ENCODE data around the gene PCSK6.
"Not testable (repeated sequence)": the region's sequence is repeated elsewhere in the genome, so short reads cannot be mapped to it uniquely, and the experiment has no call there.

The PCSK6 gene

DNA sequence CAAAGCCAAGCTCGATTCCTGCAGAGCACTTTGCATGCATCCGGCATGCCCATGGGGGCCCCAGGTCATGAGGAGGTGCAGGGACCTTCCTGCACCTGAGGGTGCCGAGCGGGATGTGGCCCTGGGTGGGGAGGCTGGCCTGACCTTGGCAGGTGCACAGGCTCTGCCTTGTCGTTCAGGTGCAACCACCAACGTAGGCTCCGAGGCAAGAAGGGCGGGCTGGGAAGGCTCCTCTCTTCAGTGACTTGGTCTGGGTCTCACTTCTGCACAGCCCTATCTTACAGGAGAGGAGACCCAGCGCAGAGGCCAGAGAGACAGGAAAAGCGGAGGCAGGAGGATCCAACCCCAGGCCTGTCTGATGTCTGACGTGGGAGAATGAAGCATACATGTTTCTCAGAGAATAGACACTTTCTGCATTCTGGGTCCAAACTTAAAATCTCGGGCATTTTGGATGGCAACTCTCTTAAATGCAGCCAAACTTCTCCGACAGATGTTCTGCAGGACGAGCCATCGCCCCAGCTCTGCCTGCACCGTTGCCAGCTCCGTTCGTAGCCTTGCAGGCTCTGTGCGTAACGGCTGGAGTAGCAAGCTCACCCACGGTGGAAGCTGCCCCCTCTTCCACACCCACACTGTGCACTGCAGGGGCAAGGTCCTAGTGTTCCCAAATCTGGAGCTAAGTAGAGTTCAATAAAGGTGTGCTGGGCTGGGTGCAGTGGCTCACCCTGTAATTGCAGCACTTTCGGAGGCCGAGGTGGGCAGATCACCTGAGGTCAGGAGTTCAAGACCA, 133.6 kb downstream of the PCSK6 start:
- DNase-seq (ENCODE audit: low read depth), result no peak

DNA sequence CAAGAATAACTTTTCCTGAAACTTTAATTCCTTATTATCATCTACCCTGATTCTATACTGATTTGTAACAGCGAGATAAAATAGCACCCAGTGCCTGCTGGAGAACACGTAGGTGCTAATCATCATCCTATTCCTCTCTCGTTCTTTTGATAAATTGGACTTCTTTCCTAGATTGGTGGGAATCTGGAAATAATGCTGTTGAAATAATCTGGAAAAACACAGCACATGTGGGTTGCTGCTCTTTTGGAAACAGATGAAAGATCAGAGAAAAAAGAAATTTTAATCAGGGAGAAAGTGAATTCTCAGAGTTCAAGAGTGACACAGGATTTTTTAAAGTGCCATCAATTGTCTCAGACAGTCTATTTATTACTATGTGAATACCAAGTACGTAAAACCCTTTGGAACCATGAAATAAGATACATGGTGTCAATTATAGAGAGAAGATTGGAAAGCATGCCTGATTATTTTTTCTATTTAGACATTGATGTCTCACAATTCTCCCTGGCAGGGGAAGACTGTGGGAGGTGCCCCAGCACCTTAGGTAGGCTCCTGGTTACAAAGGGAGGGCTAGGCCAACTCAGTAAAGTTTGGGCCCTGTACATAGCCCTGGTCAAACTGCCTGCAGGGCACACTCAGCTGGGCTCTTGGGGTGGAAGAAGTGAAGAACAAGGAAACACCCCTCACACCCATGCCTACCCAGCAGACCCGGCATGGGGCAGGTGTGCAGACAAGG, 134.4 kb downstream of the PCSK6 start:
- DNase-seq (ENCODE audit: low read depth), result no peak

DNA sequence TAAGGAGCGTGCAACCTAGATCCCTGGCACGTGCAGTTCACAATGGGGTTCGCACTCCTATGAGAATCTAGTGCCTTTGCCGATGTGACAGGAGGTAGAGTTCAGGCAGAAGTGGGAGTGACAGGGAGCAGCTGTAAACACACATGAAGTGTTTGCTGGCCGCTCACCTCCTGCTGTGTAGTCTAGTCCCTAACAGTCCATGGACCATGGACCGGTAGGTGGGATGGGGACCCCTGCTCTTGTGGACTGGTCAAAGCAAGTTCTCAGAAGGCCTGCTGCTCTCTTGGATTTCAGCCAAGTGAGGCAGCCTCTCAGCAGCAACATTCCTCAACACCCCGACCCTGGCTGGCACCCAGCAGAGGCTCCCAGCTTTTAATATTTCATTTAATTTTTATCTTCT, 136.3 kb downstream of the PCSK6 start:
- no peak for DNase-seq (ENCODE audit: low read depth)

DNA sequence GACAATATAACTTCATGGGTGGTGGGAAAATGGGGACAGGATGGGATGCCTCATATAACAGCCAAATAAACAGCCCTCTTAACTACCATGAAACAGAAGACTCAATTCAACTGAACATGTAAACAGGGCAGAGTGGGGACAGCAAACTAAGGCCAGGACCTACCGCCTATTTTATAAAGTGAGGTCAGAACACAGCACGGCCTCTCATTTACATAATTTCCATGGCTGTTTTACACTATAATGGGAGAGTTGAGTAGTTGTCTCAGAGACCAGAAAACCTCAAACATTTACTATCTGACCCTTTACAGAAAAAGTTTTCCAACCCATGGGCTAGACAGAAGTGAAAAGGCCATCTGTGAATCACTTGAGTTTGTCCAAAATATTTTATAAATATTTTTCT, 137.8 kb downstream of the PCSK6 start:
- no peak for DNase-seq (ENCODE audit: low read depth)

DNA sequence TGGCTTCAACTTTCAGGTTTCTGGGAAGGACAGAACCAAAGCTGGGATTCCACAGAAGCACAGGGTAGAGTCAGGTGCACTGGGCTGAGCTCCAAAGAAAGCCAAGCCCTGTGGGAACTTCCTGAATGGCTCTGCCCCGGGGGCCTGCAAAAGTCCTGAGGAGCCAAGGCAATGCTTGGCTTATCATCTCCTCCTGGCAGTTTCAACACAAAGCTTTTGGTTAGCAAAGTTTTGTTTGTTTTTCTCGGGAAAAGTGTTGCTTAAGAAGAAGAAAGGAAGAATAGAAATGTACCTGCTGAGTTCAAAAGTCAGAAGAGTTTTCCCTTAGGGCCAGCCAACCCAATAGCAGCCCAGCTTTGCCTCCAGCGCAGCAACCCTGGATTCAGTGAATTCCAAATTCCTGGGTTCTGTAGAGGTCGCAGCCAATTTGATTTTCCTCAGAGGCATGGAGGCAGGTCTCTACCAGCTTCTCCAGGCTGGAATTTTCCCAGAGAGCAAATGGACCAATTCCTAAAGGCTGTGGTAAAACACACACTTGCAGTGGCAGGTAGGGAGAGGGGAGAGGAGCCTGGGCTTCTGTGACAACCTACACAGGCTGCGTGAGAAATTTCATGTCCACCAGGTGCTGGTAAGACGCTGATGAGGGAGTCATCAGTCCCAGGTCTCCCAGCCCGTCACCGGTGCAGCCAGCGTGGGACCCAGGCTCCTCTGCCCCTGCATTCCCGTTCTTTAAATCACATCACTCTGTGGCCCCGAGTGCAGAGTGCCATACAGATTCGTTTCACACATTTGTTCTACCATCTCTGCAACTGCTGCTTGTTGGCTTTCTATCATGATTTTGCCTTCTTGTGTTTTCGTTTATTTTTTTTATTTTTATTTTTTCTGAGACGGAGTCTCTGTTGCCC, 140.2 kb downstream of the PCSK6 start:
- DNase-seq (ENCODE audit: low read depth), result no peak

DNA sequence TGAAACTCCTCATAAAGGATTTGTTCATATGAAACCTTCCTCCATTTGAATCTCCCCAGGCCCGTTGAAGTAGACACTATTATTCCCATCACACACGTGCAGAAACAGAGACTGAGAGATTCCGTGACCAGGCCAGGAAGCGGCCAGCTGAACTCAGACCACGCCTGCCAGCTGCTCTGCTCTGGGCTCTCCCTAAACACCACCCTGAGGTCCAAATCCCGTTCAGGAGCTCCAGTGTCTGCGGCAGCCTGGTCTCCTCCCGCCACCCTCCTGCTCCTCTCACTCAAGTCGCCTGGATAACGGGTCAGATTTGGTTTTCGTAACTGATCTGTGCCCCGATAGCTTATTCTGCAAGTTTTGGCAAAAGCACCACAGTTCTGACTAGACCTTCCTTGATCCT, 140.9 kb downstream of the PCSK6 start:
- no peak for DNase-seq (ENCODE audit: low read depth)

DNA sequence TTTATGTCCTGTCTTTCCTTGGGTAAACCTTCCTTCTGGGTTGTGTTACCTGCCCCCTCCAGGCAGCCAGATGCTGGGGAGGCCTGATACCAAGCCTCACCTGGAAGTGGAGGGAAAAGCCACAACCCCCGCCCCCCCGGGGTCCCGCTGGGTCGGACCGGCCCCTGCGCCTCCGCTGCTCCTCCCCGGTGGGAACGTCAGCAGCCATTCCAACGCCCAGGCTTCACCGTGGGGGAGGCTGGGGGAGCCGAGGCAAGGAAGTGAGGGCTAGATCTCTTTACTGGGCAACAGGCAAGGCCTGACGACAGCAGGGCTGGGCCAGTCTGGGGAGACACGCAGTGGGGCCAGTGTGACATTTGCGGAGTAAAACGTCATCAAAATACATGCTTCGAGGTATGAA, 141.5 kb downstream of the PCSK6 start:
- no peak for DNase-seq (ENCODE audit: low read depth)

DNA sequence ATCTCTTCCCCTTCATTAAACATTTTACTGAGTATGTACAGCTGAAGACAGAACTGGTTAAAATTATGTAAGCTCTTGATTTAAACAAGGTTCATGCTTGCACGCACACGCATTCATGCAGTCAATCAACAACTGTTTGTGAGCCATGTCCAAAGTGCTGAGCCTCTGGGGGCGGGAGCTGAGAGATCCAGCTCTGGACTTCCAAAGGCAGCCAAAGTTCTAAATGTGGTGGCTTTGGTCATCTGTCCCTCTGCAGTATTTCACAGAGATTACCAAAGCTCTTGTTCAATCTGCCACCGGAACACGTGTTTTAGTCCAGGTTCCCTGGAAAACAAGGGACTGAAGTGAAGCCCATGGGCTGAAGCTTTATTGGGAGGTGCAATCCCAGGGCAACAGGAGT, 142.1 kb downstream of the PCSK6 start:
- DNase-seq (ENCODE audit: low read depth), result no peak

DNA sequence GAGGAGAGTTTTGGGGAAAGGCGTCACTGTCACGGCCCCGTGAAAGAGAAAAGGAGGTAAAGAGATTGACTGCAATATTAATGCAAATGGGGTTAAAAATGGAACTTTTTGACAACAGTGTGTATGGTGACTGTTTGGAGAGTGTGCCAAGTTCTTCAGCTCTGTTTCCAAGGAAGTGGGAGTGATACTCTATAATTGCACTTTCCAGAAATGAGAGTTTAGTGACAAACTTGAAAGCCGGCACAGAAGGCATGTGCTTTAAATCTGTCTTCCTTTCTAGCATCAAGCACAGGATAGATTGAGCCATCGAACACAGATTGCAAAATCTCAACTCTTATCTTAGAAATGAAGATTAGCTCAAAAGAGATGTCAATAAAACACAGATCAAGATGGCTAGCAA, 142.6 kb downstream of the PCSK6 start:
- no peak for DNase-seq (ENCODE audit: low read depth)

DNA sequence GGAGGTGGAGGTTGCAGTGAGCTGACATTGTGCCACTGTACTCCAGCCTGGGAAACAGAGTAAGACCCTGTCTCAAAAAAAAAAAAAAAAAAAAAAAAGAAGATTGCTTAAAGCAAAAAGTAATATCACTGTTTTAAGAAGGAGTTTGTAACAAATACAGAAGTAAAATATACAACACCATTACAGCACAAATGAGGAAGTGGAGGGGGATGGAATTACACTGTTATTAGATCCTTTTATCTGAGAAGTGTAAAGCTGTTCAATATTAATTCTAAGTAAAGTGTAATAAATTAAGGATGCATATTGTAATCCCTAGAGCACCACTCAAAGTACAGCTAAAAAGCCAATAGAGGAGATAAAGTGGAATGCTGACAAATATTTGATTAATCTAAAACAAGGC, 147.5 kb downstream of the PCSK6 start:
- no peak for DNase-seq (ENCODE audit: low read depth)

DNA sequence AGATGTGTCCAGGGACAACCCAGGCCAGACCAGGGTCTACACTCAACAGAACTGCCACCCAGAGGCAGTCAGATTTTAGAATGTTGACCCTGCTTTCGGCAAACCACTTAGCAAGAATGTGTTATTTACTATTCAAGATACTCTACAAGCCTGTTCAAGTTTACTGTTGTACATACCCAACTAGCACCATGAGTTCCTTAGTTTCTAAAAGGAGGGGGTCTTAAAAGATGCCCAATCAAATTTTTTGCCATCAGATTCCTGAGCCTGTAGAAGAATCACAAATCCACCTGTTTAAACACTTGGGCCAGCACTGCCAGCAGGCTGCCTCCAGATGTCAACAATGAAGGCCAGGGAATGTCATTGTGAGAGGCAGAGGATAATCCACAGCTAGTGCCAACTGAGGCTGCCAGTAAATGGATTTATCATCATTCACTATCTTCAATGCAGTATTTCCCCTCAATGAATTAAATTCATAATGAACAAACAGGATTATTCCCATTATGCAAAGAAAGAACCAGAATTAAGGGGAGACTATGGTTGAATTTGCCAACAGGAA, 150.9 kb downstream of the PCSK6 start:
- no peak for DNase-seq (ENCODE audit: low read depth)

DNA sequence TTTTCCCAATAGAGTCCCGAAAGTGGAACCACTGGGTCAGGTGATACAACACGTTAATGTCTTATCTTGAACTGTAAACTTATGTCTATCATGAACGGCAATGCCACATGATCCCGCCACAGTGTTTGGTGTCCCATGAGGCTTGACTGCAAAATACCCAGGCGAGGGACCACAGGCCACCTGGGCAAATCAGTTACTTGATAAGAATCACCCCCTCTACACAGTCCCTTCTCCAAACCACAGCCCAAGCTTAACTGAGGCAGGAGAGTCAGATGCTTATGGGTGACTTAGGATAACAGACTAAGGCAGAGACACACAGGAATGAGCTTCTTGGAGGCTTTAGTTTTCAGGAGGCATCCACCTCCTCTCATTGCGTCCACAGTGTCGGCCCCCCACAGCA, 151.5 kb downstream of the PCSK6 start:
- DNase-seq (ENCODE audit: low read depth), result no peak

DNA sequence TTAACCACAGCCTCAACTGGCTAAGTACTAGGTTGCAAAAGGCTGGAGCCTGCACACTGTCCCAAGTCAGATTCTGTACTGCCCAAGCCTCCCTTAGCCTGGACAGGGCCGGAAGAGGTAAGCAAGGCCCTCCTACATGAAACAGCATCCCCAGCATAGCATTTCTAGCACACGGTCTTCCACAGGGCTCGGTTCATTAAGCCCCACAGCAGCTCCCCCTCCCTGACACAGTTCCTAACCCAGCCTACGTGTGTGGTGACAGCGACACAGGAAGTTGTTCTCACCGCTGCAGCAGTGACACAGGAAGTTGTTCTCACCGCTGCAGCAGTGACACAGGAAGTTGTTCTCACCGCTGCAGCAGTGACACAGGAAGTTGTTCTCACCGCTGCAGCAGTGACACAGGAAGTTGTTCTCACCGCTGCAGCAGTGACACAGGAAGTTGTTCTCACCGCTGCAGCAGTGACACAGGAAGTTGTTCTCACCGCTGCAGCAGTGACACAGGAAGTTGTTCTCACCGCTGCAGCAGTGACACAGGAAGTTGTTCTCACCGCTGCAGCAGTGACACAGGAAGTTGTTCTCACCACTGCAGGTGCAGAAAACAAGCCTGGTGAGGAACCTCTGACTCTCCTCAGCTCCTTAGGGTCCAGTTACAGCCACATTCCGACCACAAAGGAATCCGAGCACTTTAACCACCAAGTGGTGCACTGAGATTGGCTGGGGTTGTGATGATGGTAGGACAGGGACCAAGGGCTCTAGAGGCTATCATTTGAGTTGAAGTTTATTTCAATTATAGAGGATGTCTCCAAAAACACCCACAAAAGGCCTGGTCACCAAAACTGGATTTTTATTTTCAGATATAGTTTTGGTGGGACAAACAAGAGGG, 155.4 kb downstream of the PCSK6 start:
- DNase-seq (ENCODE audit: low read depth), result not testable (repeated sequence)

DNA sequence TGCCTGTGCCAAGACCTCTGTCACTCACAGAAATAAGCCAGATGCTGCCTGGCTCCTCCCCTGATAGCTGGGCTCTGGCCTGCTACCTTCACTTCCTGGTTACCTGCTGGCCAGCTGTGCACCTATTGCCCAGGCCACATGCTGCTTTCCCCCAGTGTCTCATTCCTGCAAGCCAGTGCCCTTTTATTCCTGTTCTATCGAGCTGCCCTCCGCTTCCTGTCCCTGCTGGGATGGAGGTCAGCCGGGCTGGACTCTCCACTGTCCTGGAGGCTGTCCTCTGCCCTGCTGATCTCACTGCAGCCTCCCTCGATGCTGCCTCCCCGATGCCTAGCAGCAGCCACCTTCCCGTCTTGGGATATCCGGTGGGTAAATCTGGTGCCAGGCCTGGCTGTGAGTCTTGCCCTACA, 157.4 kb downstream of the PCSK6 start:
- no peak for DNase-seq (ENCODE audit: low read depth)

DNA sequence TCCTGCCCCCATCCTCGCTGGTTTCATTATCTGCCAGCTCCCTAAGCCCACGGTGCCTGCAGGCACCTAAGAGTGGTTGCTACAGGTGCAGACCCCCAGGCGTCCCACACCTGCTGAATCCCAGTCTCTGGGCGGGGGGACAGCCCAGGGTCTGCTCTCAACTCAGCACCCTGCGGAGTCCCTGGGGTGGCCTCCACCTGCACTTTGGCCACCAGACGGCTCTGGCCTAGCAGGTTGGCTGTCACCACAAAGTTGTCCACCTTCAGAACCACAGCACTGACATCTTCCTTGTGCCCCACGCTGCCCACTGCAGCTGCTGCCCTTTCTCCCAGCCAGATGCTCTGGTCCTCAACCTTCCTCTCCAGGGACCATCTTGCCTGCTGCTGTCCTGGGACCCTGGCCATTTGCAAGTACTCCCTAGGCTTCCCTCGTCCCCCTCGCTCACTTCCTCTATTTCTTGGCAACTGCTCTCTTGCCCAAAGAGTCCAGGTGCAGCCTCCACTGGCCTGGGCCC, 159.6 kb downstream of the PCSK6 start:
- no peak for DNase-seq (ENCODE audit: low read depth)

DNA sequence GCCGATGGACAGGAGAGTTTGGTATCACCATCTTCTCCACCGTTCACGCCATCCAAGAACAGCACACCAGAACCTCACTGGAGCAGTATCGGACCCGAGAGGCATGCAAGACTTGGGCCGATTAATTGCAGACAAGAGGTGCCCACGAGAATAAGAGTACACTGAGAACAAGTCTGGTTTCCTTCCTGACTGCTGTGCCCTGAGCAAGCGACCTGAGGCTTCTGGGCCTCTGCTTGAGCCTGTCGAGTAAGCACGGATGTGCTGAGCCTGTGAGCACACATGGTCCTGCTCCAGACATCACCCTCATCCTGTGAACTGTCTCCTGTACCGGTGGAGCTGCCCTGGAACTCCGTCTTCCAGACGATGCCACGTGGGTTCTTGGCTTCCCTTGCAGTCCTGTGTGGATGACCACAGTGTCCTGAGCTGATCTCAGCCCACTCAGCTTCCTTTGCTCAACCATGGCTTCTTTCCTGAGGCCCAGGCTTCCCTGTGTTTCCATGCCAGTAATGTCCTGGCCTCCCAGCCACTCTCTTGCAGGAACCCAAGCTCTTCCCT, 160.1 kb downstream of the PCSK6 start:
- no peak for DNase-seq (ENCODE audit: low read depth)

DNA sequence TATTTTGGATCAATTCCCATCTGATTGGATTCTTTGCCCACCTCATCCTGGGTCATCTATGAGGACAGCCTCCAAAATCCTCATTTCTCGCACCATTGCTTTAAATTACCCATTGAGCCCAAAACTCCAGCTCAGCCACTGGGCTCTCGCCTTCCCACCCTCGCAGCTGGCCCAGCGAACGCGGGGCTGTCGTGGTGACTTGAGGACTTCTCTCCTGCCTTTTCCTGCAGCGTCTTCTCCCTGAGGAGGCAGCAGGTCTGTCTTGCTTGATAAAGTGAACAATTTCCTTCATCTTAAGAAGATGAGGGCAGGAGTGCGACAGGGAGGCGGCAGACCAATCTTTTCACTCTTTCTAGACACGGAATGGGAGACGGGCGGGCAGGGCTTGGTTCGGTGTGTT, 161.5 kb downstream of the PCSK6 start:
- DNase-seq (ENCODE audit: low read depth), result no peak

DNA sequence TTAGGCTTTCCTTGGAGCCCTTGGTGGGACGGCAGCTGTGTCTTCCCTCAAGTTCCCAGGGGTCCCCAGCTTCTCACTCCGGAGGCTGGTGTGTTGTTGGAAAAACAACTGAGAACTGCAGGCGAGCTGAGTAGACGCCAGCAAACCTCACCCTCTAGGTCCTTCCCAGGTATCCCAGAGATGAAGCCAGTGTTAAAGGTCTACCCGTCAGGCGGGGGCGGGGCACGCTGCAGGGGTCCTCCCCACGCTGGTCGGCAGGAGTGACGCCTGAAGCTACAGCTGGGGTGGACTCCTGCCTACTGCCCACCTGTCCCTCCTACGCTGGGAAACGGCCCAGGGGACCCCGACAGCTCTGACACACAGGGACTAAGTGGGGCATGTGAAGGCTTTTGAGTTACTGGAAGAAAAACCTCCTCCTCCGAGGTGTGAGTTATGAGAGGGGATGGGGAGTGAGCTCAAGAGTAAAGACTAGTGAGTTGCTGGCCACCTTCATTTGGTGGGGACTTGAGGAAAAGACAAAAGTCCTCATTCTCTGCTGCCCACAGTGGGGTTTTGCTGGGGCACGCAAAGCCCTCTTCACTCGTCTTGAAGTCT, 162.3 kb downstream of the PCSK6 start:
- DNase-seq (ENCODE audit: low read depth), result no peak

DNA sequence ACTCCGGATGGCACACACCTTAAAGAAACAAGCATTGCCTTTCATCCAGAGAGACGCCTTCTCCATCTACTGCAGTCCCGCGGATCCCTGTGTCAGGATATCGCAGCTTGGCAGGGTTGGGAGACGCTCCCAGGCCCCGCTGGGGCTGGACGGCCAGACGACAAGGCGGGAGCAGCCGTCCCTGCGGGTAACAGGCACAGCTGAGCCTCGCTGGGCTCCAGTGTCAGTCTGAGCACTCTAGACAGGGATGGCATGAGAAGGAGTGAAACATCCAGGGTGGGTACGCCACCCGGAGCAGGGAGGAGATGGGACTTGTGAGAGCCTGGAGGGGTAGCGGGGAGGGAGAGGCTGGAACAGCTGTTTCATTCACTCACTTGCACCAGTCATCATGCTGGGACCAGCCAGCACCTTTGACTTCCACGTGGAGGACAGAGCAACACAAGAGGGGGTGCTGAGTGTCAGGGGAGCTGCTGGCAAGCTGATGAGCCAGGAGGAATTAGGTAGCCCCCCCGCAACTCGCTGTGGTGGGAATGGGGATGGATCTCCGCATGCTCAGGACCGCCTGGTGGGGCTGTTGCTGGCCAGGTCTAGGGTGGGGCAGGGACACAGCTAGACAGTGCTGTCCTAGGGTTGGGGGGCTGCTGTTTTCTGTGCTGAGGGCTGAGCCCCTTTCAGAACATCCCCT, 162.9 kb downstream of the PCSK6 start:
- no peak for DNase-seq (ENCODE audit: low read depth)

DNA sequence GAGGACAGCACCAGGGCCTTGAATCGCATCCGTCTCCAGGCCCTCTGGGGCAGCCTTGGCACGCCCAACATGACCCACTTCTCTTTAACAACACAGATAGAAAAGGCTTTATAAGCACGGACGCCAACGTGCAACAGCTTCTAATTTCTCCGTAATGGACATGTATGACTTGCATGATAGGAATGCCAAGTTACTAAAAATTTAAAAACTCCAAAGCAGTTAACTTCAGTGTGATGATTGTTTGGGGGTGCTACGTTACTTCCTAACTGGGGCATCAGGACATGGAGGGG, 163.5 kb downstream of the PCSK6 start:
- DNase-seq (ENCODE audit: low read depth), result no peak

Data from HS-27A (cell line).